NCI-H446 treated with DMSO at 0.1 percent for 48 hours (cell line): Measurements from ENCODE around the gene STXBP1.
"Not testable (repeated sequence)": the region's sequence is repeated elsewhere in the genome, so short reads cannot be mapped to it uniquely, and the experiment has no call there.

Experiments
- DNase-seq: peaks from one replicate; lab custom pipeline; 2025; lab: John Stamatoyannopoulos, UW

STXBP1 gene

DNA sequence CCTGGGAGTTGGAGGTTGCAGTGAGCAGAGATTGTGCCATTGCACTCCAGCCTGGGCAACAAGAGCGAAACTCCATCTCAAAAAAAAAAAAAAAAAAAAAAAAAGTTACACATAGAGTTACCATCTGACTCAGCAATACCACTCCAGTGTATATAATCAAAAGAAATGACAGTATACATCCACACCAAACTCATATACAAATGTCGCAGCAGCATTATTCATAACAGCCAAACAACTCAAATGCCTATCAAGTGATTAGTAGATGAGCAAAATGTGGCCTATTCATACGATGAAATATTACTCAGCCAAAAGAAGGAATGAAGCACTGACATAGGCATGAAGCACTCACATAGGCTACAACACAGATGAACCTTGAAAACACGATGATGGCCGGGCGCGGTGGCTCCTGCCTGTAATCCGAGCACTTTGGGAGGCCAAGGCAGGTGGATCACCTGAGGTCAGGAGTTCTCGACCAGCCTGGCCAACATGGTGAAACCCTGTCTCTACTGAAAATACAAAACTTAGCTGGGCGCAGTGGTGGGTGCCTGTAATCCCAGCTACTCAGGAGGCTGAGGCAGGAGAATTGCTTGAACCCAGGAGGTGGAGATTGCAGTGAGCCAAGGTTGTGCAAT lies 9.4 kb downstream of the STXBP1 start:
- not testable (repeated sequence) for DNase-seq

DNA sequence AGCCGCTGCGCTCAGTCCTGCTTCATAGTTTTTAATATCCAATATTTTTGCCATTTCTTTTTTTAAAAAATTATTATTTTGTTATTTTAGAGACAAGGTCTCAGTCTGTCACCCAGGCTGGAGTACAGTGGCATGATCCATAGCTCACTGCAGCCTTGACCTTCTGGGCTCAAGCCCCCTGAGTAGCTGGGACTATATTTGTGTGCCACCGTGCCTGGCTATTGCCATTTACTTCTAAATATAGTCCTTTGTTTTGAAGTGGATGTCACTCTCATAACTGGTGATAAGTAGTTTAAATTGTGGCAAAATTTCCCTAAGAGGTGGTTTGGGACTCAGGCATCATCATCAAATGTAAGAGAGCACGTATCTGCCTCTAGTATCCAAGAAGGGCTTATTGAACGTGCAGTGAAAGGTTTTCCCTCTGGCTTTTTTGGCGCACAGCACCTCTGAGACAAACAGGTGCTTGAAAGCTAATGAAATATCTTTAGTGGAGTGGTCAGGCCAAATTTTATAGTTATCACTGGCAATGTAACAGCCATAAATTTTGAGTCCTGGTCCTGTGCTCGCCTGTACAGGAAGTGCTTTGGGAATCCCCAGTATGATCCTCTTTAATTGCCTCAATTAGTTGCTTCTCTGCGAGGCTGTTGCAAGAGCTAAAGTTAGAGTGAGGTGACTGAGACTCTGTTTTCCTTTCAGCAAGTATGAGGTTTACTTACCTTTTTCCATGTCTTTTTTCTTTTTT lies 14.8 kb downstream of the STXBP1 start:
- no peak for DNase-seq

DNA sequence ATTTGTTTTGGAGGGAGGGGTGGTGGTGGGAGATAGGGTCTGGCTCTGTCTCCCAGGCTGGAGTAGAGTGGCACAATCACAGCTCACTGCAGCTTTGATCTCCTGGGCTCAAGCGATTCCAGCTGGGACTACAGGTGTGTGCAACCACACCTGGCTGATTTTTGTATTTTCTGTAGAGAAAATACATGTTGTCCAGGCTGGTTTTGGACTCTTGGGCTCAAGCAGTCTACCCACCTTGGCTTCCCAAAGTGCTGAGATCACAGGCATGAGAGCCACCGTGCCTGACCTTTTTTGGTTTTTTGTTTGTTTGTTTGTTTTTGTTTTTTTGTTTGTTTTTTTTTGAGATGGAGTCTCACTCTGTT lies 15.4 kb downstream of the STXBP1 start:
- no peak for DNase-seq

DNA sequence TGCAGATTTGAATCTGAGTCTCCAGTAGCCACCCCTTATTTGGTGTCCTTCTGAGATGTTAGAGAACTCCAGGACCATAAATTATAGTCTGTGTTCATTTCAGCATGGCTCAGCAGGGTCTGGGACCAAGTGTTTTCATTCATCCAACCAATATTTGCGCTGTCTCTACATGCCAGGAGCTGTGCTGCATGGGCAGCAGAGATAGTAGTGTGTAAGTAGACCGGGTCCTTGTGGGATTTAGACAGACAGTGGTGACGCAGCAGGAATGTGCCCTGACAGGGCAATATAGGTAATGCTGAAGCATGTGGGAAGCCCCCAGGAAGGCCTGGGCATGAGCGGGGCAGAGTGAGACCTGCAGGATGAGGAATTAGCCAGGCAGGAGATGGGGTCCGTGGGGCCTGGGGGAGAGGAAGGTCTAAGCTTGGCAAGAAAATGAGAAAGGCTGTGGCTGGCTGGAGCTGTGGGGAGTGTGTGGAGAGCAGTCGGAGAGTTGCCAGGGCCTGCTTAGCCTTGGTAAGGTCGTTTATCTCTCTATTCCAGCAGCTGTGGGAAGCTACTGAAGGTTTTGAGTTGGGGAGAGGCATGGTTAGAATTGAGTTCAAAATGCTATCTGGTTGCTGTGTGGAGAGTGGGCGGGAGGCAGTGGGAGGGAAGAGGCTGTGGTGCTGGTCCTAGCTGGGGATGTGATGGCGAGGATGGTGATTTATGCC lies 16.8 kb downstream of the STXBP1 start:
- no peak for DNase-seq

DNA sequence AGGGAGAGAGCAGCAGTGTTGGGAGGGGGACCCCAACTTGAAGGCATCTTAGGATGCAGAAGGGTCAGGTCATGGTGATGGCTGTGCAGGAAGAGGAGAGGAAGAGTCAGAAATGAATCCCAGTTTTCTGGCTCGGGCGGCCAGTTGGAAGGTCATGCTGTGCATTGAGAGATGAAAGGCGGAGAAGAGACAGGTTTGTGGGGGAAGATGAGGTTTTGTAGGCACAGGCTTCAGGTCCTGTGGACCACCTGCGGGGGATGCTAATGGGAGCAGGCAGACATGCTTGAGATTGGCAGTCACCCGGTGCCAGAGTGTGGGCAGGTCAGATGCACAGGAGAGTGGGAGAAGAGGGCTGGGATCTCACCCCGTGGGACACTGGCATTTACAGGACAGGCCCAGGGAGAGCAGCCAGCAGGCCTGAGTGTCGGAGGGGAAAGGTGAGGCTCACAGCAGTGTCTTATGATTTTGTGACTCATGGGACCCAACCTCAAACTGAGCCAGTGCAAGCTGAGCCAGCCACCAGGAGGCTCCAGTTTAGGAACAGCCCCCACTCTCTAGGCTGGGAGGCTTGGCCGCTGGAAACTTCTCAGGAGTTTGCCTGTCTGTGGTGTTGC lies 17.5 kb downstream of the STXBP1 start:
- DNase-seq: no peak

DNA sequence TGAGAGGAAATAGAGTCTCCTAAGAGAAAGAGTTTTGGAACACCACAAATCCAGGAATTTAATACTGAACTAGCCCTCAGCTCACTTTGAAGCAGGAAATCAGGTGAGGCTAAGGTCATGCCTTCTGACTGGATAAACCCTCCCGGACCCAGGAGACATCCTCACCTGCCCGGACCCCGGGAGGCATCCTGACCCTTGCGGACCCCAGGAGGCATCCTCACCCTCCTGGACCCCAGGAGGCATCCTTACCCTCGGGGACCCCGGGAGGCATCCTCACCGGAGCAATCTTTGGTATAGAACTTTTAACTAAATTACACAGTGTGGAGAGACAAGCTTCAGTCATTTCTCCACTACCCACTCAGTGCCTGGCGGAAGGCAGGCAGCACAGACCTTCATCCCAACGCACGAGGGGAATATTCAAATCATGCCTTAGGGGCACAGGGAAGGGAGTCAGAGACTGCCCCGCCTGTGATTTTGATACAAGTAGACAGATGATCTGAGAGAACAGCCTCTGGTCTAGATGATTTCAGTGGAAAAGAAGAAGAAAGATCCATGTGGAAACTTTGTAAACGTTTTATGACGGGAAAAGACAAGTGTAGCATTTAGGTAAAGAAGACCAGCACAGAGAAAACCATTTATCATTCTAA lies 21.3 kb downstream of the STXBP1 start:
- no peak for DNase-seq

DNA sequence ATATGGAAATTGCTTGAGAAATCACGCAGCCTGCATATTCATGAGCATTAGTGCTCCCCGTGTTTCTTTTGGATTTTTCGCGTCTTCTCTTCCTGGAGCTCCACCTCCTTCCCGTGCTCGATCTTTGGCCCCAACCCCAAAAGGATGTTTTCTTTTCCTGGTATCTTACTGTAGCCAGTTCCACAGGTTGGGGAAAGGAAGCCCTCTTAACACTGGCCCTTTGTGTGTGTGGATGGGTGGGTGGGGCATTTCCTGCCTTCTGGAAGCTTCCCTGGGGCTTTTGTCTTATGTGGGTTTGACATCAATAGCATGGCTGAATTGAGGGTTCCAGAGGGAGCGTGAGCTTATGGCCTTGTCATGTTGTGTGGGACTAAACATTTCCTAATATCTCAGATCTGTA lies 21.9 kb downstream of the STXBP1 start:
- DNase-seq: no peak

DNA sequence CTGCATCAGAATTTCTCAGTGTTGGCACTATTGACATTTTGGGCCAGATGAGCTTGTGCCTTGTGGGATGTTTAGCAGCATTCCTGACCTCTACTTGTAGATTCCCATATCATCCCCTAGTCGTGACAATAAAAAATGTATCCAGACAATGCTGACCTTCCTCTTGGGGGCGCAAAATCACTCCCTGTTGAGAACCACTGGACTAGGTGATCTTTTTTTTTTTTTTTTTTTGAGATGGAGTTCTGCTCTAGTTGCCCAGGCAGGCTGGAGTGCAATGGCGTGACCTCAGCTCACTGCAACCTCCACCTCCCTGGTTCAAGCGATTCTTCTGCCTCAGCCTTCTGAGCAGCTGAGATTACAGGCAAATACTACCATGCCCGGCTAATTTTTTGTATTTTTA lies 22.6 kb downstream of the STXBP1 start:
- DNase-seq: no peak

DNA sequence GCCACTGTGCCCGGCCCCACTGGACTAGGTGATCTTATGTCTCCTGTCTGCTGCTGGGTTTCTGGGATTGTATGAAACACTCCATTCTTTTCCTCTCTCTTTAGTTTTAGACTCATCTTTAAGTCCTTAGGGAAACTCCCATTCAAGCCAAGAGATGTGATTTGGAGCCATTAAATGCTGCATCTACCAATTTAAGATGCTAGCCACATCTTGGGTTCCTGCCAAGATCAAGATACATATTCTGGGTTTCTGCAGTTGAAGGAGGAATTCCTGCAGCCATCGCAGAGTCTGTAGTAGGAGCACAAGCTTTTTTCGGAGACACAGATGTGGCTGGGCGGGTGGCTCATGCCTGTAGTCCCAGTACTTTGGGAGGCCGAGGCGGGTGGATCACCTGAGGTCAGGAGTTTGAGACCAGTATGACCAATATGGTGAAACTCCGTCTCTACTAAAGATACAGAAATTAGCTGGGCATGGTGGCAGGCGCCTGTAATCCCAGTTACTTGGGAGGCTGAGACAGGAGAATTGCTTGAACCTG lies 23.2 kb downstream of the STXBP1 start:
- DNase-seq: no peak

DNA sequence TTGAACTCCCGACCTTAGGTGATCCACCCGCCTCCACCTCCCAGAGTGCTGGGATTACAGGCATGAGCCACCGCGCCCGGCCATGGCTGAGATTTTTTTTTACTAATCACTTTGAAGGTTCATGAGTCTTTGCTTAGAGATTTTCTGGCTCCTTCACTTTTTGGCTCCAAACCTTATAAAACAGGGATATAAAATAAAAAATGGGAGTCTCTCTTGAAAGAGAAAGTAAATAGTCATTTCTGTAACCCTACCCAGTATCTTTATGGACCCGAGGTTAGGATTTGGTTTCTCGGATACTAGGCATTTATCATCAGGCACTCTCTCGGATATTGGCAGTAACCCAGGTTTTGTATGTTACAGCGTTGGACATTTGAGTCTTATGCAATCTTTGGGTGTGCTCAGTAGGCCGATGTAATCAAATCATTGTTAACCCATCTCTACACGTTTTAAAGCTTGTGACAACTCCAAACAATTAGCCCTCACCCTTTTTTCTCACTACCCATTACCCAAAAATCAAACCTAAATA lies 25.3 kb downstream of the STXBP1 start:
- DNase-seq: no peak

DNA sequence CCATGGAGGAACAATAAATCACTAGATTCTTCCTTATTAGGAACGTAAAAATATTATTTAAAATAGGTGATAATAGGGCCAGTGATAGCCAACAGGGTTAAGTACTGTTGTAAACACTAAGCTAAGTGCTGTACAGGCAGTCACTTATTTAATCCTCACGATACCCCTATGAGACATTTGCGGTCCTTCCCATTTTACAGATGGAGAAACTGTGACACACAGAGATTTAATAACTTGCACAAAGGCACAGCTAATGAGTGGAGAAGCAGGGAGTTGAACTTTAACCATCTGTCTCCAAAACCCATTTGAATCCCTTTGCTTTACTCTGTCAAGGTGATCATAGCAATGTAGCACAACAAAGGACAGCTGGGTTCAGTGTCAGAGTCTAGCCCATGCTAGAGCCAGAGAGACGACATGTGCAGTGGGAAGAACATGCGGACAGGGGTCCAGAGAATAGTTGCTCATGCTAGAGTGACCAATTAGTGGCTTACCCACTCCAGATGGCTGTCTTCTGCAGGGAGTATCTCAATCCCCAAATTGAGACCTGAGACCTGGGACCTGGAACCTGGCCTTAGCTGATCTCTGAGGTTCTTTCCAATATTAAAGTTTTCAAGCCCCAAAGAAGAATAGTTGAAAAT lies 28.9 kb downstream of the STXBP1 start:
- DNase-seq: no peak

DNA sequence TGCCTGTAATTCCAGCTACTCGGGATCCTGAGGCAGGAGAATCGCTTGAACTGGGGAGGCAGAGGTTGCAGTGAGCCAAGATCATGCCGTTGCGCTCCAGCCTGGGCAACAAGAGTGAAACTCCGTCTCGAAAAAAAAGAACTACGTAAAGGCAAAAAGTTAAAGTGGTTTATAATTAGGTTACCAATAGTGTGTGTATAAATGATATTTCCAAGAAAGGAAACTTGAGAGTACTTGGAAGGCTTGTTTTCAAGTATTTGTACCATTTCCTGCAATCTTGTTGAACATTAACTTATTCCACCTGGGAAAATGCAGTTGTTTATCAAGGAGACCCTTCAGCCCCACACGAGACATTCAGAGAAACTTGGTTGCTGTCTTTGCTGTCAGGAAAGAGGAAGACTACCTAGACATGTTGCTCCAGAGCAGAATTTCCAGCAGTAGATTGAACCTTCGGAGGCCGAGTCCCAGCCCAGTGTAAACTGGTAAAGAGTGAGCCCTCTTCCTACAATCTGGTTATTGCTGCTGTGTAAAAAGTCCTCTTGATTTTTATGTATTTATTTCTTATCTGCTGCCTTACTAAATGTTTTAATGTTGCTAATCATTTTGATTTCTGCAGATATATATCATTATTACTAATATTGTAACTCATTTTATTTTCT lies 30.1 kb downstream of the STXBP1 start:
- DNase-seq: no peak

DNA sequence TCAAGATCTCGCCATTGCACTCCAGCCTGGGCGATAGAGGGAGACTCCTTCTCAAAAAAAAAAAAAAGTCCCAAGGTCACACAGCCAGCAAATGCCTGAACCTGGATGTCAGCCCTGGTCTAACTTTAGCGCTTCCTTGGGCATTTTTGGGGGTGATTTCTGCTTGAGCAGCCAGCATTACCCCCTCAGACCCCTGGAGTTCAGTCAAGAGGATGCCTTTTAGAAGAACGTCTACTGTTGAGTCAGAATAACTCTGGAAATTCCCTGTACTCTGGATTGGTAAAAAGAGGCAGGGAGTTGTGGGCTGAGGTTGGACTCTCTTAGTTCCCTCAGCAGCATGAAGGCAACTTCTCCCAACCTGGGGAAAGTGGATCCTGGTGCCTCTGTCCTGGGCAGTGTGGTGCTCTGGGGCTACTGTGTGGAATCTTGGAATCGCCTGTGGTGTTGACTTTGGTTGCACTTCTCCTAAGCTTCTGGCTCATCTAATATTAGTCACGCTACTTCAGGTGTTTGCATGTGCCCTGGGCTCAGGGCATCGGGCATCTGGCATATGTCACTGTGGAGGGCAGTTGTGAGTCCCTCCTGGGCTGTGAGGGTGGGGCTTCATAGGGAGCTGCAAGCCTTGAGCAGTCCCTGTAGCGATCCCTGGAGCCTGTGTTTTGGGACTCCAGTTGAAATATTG lies 32.2 kb downstream of the STXBP1 start:
- no peak for DNase-seq

DNA sequence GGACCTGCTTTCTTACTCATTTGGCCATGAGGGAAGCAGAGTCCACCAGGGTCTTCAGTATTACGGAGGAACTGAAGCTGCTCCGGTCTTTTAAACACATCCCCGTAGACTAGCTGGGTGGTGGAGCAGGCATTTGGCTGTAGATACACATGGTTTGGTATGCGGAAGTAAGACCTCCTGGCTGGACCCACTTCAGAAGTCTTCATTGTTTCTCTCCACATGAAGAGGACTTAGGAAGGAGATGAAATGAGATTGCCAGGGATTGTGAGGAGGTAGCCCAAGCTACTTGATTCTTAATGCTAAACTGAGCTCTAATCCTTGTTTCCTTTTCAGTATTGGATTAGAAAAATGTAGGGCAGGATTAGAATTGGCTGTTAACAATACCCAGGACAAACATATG lies 32.9 kb downstream of the STXBP1 start:
- no peak for DNase-seq

DNA sequence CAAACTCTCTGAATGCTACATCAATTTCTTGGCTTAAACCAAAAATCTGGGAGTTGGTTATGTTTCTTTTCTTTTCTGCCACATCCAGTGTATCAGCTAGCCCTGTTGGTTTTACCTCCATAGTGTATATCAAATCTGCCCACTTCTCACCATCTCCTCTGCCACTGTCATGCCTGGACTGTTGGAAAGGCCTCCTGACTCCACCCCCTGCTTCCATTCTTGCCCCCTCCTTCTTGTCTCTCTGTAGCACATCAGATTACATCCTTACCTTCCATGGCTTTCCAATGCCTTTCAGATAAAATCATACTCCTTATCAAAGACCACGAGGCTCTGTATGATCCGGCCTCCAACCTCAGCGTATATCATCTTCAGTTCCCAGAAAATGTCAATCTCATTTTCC lies 35.4 kb downstream of the STXBP1 start:
- DNase-seq: no peak

DNA sequence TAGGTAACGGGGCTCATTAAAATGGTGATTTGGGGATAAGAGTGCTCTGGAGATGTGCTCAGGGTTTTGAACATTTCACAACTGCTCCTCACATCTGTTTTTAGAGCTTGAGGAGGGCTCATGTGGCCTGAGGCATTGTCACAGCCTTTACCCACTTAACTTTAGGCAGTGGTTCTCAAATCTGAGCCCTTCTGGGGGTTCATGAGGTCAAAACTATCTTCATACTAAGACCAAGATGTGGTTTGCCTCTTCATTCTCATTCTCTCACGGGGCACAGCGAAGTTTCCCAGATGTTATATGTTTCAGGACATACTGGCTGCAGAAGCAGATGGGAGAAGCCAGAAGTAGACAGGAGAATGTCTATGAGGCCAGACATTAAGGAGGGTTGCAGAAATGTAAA lies 38.4 kb downstream of the STXBP1 start:
- no peak for DNase-seq

DNA sequence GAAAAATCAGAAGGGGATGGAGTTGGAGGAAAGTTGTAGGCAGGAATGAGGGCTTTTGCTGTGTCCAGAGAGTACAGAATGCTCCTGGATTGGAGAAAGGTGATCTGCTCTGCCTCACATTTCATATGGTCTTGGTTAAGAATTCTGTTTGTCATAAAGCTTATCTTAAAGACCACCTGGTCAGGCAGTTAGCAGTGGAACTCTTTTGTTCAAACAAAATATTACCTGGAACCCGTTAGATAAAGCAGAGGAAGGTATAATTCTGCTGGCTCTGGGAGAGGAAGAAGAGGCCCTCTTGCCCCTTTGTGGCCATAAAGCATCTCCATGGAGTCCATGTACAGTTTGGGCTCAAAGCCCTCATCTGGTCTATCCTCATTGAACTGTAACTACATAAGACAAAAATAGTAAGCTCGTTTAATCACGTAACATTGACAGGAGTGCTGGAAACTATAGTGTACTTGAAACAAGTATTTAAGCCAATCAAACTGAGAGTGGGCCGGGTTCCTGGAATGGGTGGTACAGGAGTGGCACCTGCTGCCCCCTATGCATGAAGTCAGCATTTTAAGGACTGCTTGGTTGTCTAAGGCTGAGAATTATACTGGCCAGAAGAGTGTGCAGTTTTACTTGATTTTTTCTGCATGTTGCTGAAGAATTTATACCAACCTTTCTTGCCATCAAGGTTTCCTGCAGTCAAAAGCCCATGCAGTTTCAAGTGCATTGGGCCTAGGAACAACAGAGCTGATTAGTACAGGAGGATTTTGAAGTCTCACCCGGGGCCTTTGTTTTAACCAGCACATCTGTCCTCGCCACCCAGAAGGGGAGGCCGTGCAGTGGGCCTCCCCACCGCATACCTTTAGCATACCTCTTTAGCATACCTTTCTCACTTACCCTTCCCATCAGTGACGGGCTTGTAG lies 39.9 kb downstream of the STXBP1 start:
- no peak for DNase-seq

DNA sequence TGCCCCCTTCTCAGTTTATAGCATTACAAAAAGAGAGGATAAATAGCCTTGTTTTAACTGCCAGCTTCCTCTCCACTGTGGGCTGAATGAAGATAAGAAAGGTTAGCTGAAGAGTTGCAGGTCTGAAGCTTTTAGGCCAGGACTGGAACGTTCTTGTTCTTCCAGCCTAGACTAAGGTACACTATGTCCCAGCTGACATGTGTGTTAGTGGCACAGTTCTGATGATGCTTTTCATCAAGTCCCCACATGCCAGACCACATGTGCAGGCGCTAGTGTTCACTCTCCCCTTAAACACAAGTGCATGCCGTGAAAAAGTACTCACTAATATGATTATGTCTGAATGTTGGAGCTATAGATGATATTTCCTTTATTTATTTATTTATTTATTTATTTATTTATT lies 40.7 kb downstream of the STXBP1 start:
- DNase-seq: no peak

DNA sequence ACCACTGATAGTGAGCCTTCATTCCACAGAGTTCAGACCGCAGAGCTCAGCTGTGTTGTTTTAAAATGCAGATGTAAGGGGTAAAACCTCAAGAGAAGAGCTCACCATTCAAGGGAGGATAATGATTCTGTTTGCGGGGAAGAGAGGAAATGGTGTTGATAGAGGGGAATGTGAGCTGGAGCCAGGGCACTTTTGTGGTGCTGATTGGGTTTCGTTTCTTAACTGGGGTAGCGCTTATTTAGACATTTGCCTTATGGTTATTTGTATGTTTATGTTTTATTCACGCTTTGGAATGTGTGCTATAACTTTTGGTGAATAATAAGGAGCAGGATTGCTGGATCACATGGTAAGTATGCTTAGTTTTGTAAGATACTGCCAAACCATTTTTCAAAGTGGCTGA lies 42.5 kb downstream of the STXBP1 start:
- DNase-seq: no peak
